ENCODE results near the gene RILP.

RILP gene

DNA sequence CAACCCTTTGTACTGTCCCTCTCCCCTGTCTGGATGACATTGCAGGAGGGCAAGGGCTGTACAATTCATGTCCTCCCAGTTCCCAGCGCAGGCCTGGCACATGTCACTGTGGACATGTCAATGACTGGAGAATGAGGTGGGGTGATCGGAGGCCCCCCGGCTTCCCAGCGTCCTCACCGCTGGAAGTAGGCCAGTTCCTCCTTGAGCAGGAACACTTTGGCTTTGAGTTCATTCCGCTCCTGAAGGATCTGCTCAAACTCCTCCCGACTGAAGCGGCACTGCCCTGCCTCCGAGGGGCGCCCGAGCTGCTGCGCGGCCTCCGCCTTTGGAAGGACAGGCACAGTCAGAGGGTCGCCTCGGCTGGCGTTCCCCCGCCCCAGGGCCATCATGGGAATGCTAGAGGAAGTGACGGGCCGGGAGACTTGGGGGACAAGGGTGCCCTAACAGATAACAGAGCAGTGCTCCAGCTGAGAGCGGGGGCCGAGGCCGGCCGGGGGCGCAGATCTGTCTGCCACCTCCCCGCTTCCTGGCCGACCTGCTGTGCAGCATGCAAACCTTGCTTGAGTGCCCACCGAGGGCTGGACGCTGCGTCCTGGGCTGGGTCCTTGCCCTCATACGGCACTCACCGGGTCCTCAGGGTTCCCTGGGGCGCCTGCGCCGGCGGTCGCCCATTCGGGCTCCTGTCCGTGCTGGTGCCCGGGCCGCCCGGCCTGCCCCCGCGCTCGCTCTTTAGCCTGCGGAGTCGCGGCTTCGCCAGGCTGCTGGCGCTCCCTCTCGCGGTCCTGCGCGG, 1.3 kb downstream of the RILP start:
- DNase-seq (ENCODE audit: low read depth, low spot score) = no peak
- H3K27ac ChIP-seq = peak overlapping the region; percentile 91

- H3K27ac ChIP-seq = no peak overlapping the region
- DNase-seq (ENCODE audit: low read depth, low spot score) = no peak
Observed at GRCh38 chr17:1647802-1648171, 1.9 kb downstream of the RILP start.

DNA sequence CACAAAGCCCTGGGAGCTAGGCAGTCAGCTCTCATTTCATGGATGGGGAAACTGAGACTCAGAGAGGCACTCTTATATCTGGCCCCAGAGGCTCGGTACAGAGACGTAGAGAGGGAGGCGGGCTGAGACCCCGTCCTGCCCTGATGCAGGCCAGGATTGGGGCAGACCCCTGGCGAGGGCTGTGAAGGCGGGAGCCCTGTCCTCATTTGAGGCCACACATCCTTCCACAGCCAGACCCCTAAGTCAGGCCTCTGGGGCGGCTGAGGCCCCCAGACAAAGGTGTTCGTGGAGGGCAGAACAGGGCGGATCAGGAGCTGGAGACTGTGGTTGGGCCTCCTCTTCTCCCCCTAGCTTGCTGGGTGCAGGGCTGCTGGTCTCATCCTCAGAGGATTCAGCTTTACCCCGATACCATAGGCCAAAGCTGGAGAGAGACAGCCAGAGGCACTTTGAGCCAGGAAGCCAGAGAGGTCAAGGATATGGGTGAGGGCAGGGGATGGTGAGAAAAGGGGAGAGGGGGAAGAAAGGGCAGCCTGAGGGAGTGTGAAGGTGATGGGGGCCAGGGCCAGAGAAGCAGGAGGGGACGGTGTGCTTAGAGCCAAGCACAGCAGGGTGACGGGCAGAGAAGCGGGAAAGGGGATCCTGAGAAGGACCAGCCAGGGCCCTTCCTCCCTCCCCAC, 3.3 kb downstream of the RILP start:
- H3K27ac ChIP-seq = no peak overlapping the region
- DNase-seq (ENCODE audit: low read depth, low spot score) = no peak

- H3K27ac ChIP-seq = no peak within 1 kb of the TSS
- DNase-seq (ENCODE audit: low read depth, low spot score) = no peak
Observed at GRCh38 chr17:1645207-1646171, 4.2 kb downstream of the RILP start, which contains the start of gene SCARF1. SCARF1 (minus strand) TSS chr17:1645732; CDS start chr17:1645697, 35 bp downstream.

- no peak for DNase-seq (ENCODE audit: low read depth, low spot score)
- H3K27ac ChIP-seq = no peak overlapping the region
Observed at GRCh38 chr17:1644493-1645206, 5.0 kb downstream of the RILP start.

DNA sequence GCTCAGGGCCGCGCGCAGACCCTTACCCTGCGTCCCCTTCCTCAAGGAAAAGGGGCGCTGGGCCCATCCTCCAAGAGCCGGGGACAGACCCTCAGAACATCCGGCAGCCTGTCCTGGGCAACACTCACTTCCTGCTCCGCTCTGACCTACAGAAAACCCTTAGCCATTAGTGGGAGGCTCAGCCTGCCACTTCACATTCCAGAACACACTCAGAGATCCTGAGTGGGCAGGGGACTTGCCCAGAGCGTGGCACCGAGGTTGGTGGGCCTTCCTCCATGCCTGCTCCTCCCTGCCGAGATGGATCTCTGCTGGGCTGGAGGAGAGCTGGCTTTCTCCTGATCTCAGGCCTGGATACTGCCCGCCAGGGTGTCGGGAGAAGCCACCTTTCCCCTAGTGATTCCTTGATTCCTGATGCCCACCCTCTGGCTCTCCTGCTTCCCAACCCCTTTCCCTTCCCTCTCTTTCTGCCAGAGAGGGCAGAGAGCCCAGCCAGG, 5.6 kb downstream of the RILP start:
- no peak for DNase-seq (ENCODE audit: low read depth, low spot score)
- H3K27ac ChIP-seq = no peak overlapping the region

DNA sequence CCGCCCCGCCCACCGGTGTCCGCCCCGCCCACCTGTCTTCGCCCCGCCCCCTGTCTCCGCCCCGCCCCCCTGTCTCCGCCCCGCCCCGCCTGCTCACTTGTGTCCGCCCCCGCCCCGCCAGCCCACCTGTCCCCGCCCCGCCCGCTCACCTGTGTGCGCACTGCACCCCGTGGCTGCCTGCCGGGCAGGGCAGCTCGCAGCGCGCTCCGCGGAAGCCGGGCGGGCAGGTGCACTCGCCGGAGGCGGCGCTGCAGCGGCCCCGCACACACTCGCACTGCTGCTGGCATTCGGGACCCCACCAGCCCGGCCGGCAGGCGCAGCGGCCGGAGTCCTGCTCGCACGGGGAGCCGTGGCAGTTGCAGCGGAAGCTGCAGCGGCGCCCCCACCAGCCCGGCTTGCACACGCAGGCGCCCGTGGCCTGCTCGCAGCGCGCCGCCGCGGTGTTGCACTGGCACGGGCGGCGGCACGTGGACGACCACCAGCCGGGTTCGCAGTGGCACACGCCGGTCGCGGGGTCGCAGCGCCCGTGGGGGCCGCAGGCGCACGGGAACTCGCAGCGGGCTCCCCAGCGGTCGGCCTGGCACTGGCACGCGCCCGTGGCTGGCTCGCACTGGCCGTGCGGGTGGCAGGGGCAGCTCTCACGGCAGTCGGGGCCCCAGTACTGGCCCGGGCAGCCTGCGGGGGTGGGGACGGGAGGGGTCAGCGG, 6.2 kb downstream of the RILP start:
- H3K27ac ChIP-seq = no peak overlapping the region
- DNase-seq (ENCODE audit: low read depth, low spot score) = no peak

DNA sequence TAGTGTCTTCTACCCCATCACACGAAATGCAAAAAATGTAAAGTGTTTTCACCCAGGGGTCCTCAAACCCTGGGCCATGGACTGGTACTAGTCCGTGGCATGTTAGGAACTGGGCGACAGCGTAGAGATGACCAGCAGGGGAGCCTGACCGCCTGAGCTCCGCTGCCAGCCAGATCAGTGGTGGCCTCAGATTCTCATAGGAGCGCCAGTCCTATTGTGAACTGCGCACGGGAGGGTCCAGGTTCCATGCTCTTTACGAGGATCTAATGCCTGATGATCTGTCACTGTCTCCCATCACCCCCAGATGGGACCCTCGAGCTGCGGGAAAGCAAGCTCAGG, 8.6 kb downstream of the RILP start:
- DNase-seq (ENCODE audit: low read depth, low spot score) = no peak
- no peak overlapping the region for H3K27ac ChIP-seq

- H3K27ac ChIP-seq = no peak overlapping the region
- no peak for DNase-seq (ENCODE audit: low read depth, low spot score)
Observed at GRCh38 chr17:1640329-1641064, 9.2 kb downstream of the RILP start.

- no peak overlapping the region for H3K27ac ChIP-seq
- no peak for DNase-seq (ENCODE audit: low read depth, low spot score)
Observed at GRCh38 chr17:1639549-1640180, 10.0 kb downstream of the RILP start.

GRCh38 chr17:1638624-1639300, 10.9 kb downstream of the RILP start:
- H3K27ac ChIP-seq = no peak overlapping the region
- DNase-seq (ENCODE audit: low read depth, low spot score) = no peak

GRCh38 chr17:1638171-1638590, 11.5 kb downstream of the RILP start:
- no peak overlapping the region for H3K27ac ChIP-seq

DNA sequence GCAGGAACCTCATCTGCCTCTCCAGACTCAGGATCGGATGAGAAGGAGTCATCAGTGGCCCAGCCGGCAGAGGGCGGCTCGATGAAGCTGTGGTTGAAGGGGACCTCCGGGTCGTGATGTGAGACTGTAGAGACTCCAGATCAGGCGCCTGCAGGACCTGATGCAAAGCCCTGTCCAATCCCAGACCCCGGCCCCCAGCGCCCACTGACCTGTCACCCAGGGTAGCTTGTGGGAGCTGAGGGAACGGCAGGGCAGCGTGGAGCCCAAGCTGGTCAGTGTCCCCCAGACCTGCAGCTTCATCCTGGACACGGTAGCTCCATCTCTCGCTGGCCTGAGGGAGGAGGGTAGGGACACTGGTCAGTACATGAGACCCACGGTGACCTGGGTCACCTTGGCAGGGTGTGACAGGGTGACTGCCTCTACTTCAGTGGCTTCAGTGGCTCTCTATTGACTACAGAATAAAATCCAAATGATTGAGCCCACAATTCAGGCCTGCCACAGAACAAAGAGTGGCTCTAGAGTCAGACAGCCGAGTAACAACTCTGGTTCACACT, 12.9 kb downstream of the RILP start:
- DNase-seq (ENCODE audit: low read depth, low spot score) = no peak
- no peak overlapping the region for H3K27ac ChIP-seq

More at GRCh38 chr17:1638171-1638590, 11.5 kb downstream of the RILP start:
- no peak for DNase-seq (ENCODE audit: low read depth, low spot score)

- no peak overlapping the region for H3K27ac ChIP-seq
- no peak for DNase-seq (ENCODE audit: low read depth, low spot score)
Observed at GRCh38 chr17:1635675-1636465, 13.8 kb downstream of the RILP start.

GRCh38 chr17:1634841-1635650, 14.6 kb downstream of the RILP start:
- no peak for DNase-seq (ENCODE audit: low read depth, low spot score)
- H3K27ac ChIP-seq = no peak overlapping the region

DNA sequence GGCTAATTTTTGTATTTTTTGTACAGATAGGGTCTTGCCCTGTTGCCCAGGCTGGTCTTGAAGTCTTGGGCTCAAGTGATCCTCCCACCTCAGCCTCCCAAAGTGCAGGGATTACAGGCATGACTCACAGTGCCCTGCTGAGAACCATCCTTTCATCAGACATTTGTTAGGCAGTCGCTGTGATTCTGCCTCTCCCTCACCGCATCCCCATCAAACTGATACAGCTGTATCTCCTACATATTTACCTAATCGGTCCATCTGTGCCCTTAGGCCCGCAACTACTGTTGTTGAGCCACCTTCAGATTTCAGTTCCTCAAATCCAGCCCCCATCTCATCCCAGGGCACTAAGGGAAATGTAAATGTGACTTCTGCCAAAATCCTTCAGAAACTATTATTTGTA, 19.0 kb downstream of the RILP start:
- no peak for DNase-seq (ENCODE audit: low read depth, low spot score)
- H3K27ac ChIP-seq = no peak overlapping the region

All from epithelial cell of prostate (primary cell).